Activated CD4-positive, alpha-beta T cell treated with anti-CD3 and anti-CD28 coated beads, Interleukin-2, amount 50 U/mL, for 48 hours (primary cell): ENCODE data around the gene AHCTF1.

Experiments
- DNase-seq, 2 experiments: peaks; one replicate each; pipeline ENCODE4 v3.0.0-alpha.2; 2020

The AHCTF1 gene

GRCh38 chr1:246798606-246799496 is 132.9 kb downstream of the AHCTF1 start:
- DNase-seq, result no peak

- DNase-seq, result no peak
Measured at GRCh38 chr1:246798107-246798506, 133.6 kb downstream of the AHCTF1 start.

GRCh38 chr1:246797597-246797996 is 134.2 kb downstream of the AHCTF1 start:
- no peak for DNase-seq

GRCh38 chr1:246797157-246797556 is 134.6 kb downstream of the AHCTF1 start:
- no peak for DNase-seq

- DNase-seq, result no peak
Measured at GRCh38 chr1:246795906-246796694, 135.6 kb downstream of the AHCTF1 start.

- no peak for DNase-seq
Measured at GRCh38 chr1:246794828-246795671, 136.7 kb downstream of the AHCTF1 start.

- DNase-seq, result no peak
Measured at GRCh38 chr1:246794048-246794827, 137.5 kb downstream of the AHCTF1 start.

GRCh38 chr1:246793356-246793896 is 138.3 kb downstream of the AHCTF1 start:
- DNase-seq, result no peak

- DNase-seq, result no peak
Measured at GRCh38 chr1:246792603-246793002, 139.1 kb downstream of the AHCTF1 start.

GRCh38 chr1:246791303-246791918 is 140.3 kb downstream of the AHCTF1 start:
- DNase-seq, result no peak

- no peak for DNase-seq
Measured at GRCh38 chr1:246790833-246791232, 140.9 kb downstream of the AHCTF1 start.

GRCh38 chr1:246790364-246790763 is 141.4 kb downstream of the AHCTF1 start:
- no peak for DNase-seq

- no peak for DNase-seq
Measured at GRCh38 chr1:246789454-246790339, 142.1 kb downstream of the AHCTF1 start.
